T-helper 17 cell (primary cell): ENCODE results near the gene PPP1R12C. TPM values are rescaled to one million over a fixed set of nuclear protein-coding genes. Genes with fewer than 3 reads are reported as not detected.
"Not testable (repeated sequence)": the region's sequence is repeated elsewhere in the genome, so short reads cannot be mapped to it uniquely, and the experiment has no call there.

Experiments used
- ATAC-seq: fragments of 150-1000 bp; cut with Tn5 transposase; 2 replicates; pipeline ENCODE4 v1.10.0; 2021; ENCODE audit warnings: mild to moderate bottlenecking, moderate library complexity
- DNase-seq, 3 donors: peaks; one replicate each; pipeline versions ENCODE4 v3.0.0 to v3.0.0-alpha.2; 2020 to 2021
- H3K9me3 ChIP-seq: one replicate; pipeline ENCODE4 v1.7.0; 2013; ENCODE audit warnings: low read length, mild to moderate bottlenecking; ENCODE audit not compliant: control insufficient read depth, poor library complexity, severe bottlenecking
- H3K27ac Mint-ChIP-seq: one replicate; pipeline ENCODE4 v1.8.0; 2022; ENCODE audit warnings: mild to moderate bottlenecking, moderate library complexity, mixed read lengths
- H3K27me3 Mint-ChIP-seq: one replicate; pipeline ENCODE4 v1.8.0; 2022; ENCODE audit warnings: mixed read lengths
- H3K36me3 Mint-ChIP-seq: one replicate; pipeline ENCODE4 v1.8.0; 2022; ENCODE audit warnings: low read depth, mixed read lengths
- H3K4me1 Mint-ChIP-seq: one replicate; pipeline ENCODE4 v1.8.0; 2022; ENCODE audit warnings: mild to moderate bottlenecking, mixed read lengths
- H3K4me3 Mint-ChIP-seq: one replicate; pipeline ENCODE4 v1.8.0; 2022; ENCODE audit warnings: mild to moderate bottlenecking, moderate library complexity, mixed read lengths
- total RNA-seq, 4 donors: library from RNA in 2 of 4; stranded (reverse) in 2 of 4; gene quantifications; one replicate each; pipeline ENCODE4 v1.2.3 and lab custom pipeline; 2022 to 2026

The PPP1R12C gene
- total RNA-seq, 2 donors from 2014 or later, result 133 to 173 TPM

DNA sequence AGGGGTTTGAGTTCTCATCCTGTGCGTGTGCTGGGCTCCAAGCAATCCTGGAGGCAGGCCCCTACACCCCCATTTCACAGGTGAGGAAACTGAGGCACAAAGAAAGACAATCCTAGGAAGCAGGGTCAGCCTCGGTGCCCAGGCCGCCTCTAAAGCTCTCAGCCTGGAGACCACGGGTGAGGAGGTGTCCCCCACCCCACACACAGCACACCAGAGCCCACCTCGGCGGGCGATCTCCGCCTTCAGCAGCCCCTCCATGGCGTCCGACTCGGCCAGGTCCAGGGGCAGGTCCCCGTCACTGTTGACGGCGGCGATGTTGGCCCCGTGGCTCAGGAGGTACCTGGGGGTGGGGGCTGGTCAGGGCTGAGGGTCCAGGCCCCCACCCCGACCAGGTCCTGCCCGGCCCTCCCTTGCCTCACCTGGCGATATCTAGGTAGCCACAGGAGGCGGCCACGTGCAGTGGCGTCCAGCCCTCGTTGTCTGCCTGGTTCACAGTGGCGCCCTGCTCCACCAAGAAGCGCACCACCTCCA, 5.1 kb downstream of the PPP1R12C start:
- Mint-ChIP-seq H3K27ac (no peak overlapping the region), H3K27me3 (no peaks in the 10 kb centered on the region), H3K36me3 (peaks cover 13% of the 10 kb centered on the region), H3K4me1 (peaks cover 32% of the 10 kb centered on the region), H3K4me3 (no peak overlapping the region)
- no peak for ATAC-seq
- DNase-seq, result no peak
- no peaks in the 10 kb centered on the region for H3K9me3 ChIP-seq

DNA sequence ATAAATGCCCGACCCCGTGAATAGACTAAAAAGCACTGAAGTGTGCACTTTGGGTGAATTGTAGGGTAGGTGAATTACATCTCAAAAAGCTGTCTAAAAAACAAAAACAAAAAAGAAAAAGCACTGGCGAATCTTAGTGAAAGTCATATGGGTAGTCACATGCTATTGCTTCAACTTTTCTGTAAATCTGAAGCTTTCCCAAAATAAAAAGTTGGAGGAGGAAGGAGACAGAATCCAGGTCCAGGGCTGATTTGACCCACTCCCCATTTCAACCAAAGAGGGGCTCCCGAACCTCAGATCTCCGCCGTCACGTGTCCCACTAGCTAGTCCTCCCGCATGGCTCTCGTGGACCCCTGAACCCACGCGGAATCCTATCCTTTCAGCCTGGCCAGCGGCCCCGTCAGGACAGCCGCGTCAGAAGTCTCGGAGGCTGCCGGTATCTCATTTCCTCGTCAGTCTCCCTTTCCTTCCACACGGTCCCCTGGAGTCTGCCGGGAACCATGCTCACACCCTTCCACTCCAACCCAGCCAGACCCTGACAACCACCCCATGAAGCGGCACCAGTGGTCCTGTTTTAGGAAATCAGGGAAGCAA, 6.1 kb downstream of the PPP1R12C start:
- H3K27ac Mint-ChIP-seq, result peak overlapping the region; percentile 81
- DNase-seq, result no peak
- H3K27me3 Mint-ChIP-seq, result no peaks in the 10 kb centered on the region
- no peak overlapping the region for H3K4me3 Mint-ChIP-seq
- peaks cover 10% of the 10 kb centered on the region for H3K36me3 Mint-ChIP-seq
- no peak for ATAC-seq
- H3K9me3 ChIP-seq, result no peaks in the 10 kb centered on the region
- H3K4me1 Mint-ChIP-seq, result peaks cover 29% of the 10 kb centered on the region

DNA sequence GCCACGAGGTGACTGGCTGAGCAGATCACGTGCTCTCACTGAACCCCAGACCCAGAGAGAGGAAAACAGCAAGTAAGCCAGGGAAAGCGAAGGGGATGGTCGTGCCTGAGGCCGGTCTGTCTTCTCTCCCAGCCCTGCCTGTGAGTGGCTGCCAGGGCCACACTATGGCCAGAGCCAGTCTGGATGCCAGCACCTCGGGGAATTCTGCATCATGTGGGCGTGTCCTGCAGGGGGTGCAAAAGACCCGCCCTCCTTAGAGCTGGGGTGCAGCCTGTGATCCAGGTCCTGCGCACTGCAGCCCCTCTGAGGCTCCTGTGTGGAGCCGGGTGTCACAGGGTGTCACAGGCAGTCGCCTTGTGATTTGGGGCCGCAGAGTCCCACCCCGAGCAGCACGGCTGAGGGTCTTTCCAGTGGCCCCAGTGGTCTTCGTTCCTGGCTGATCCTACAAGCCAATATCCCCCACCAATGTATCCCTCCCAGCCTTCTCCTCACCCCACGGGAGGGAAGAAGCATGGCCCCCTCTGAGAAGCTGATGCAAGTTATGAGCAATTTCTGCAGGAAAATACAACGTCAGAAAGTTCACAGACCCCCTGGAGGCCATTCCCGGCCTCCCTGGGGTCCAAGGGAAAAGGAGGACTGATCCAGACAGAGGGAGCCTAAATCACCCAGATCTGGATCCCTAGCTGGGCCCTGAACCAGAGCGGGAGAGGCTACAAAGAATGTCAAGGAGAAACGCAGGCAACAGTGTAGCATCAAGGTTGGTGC, 7.7 kb downstream of the PPP1R12C start:
- H3K9me3 ChIP-seq, result no peaks in the 10 kb centered on the region
- peaks cover 19% of the 10 kb centered on the region for H3K4me1 Mint-ChIP-seq
- ATAC-seq (no peak), DNase-seq (no peak)
- no peak overlapping the region for H3K4me3 Mint-ChIP-seq
- H3K27me3 Mint-ChIP-seq, result no peaks in the 10 kb centered on the region
- peaks cover 6% of the 10 kb centered on the region for H3K36me3 Mint-ChIP-seq
- H3K27ac Mint-ChIP-seq, result no peak overlapping the region

DNA sequence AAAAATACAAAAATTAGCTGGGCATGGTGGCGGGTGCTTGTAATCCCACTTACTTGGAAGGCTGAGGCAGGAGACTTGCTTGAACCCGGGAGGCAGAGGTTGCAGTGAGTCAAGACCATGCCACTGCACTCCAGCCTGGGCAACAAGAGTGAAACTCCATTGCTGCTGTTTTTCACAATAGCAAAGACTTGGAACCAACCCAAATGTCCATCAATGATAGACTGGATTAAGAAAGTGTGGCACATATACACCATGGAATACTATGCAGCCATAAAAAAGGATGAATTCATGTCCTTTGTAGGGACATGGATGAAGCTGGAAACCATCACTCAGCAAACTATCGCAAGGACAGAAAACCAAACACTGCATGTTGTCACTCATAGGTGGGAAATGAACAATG, 10.2 kb downstream of the PPP1R12C start:
- H3K4me1 Mint-ChIP-seq, result peaks cover 19% of the 10 kb centered on the region
- H3K9me3 ChIP-seq, H3K36me3 Mint-ChIP-seq, H3K27ac Mint-ChIP-seq, H3K27me3 Mint-ChIP-seq, DNase-seq, ATAC-seq, H3K4me3 Mint-ChIP-seq: not testable (repeated sequence)

DNA sequence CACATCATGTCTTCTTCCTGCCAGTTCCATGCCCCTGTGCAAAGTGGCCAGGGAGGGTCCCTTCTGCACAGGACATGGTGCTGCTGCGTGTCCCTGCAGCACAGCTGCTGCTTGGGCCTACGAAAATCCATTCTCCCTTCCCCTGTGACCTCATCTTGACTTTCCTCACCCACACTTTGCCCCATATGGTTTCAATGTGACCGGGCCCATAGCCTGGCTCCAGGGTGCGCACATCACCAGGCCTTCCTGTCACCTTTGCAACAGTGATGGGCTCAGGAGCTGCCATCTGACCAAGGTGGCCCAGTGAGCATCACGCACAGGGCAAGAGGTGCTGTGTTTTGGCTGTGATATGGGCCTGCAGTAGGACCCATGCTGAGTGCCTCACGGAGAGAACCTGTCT, 10.8 kb downstream of the PPP1R12C start:
- DNase-seq, result no peak
- Mint-ChIP-seq H3K27ac (no peak overlapping the region), H3K27me3 (no peaks in the 10 kb centered on the region), H3K36me3 (peaks cover 9% of the 10 kb centered on the region), H3K4me1 (peaks cover 19% of the 10 kb centered on the region), H3K4me3 (peak overlapping the region; percentile 66)
- H3K9me3 ChIP-seq, result no peaks in the 10 kb centered on the region
- ATAC-seq, result no peak

DNA sequence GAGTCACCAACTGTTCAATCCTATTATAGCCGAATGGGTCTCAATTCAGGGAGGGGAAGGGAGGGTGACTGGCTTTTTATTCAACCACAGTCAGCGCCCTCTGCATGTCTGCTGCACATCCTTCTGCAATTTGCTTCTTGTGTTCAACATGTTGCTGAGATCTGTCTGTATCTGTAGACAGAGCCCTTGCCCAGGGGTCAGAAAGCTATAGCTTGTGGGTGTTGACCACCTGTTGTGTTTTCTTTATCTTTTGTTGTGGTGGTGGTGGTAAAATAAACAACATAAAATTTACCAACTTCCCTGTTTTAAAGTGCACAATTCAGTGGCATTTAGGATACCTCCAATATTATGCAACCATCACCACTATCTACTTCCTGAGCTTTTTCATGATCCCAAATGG, 12.2 kb downstream of the PPP1R12C start:
- H3K27me3 Mint-ChIP-seq, result no peaks in the 10 kb centered on the region
- H3K4me3 Mint-ChIP-seq, result no peak overlapping the region
- H3K27ac Mint-ChIP-seq, result peak overlapping the region; percentile 62
- H3K9me3 ChIP-seq, result no peaks in the 10 kb centered on the region
- peaks cover 17% of the 10 kb centered on the region for H3K4me1 Mint-ChIP-seq
- no peak for DNase-seq
- H3K36me3 Mint-ChIP-seq, result peaks cover 7% of the 10 kb centered on the region
- ATAC-seq, result no peak

DNA sequence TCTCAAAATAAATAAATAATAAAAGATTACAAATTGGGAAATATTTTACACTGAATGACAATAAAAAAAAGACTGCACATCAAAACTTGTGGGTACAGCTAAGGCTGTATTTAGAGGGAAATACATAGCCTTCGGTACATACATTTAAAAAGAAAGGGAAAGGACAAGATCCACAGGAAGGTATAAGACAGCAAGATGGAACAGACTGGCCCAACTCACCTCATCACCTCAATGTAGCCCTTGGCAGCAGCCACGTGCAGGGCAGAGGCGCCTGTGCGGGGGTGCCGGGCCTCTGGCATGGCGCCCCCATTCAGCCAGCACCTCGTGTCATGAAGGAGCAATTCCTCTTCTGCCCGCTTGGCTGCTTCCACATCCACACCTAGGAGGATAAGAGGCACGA, 14.2 kb downstream of the PPP1R12C start:
- no peak for DNase-seq
- H3K27me3 Mint-ChIP-seq, result no peaks in the 10 kb centered on the region
- H3K4me1 Mint-ChIP-seq, result peaks cover 9% of the 10 kb centered on the region
- peaks cover 4% of the 10 kb centered on the region for H3K36me3 Mint-ChIP-seq
- H3K9me3 ChIP-seq, result no peaks in the 10 kb centered on the region
- no peak overlapping the region for H3K27ac Mint-ChIP-seq
- no peak for ATAC-seq
- H3K4me3 Mint-ChIP-seq, result no peak overlapping the region

DNA sequence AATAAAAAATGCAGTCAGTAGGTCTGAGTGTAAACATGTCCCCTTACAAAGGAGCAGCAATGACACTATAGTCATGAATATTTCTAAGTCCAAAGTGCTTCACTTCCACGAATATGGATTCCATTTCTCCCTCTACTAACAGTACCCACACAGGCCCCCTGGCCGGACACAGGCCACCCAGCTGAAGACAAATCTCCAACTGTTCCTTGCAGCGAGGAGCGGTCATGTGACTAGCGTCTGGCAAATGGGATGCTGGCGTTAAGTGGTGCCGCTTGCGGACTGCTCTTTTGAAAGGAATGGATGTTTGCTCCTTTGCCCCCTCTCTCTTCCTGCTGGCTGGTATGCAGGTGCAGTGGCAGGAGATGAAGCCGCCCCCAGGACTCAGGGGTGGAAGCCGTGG, 16.2 kb downstream of the PPP1R12C start:
- H3K9me3 ChIP-seq, result no peaks in the 10 kb centered on the region
- peaks cover 2% of the 10 kb centered on the region for H3K36me3 Mint-ChIP-seq
- DNase-seq, result no peak
- no peak for ATAC-seq
- no peaks in the 10 kb centered on the region for H3K27me3 Mint-ChIP-seq
- H3K27ac Mint-ChIP-seq, result no peak overlapping the region
- no peak overlapping the region for H3K4me3 Mint-ChIP-seq
- peaks cover 6% of the 10 kb centered on the region for H3K4me1 Mint-ChIP-seq

DNA sequence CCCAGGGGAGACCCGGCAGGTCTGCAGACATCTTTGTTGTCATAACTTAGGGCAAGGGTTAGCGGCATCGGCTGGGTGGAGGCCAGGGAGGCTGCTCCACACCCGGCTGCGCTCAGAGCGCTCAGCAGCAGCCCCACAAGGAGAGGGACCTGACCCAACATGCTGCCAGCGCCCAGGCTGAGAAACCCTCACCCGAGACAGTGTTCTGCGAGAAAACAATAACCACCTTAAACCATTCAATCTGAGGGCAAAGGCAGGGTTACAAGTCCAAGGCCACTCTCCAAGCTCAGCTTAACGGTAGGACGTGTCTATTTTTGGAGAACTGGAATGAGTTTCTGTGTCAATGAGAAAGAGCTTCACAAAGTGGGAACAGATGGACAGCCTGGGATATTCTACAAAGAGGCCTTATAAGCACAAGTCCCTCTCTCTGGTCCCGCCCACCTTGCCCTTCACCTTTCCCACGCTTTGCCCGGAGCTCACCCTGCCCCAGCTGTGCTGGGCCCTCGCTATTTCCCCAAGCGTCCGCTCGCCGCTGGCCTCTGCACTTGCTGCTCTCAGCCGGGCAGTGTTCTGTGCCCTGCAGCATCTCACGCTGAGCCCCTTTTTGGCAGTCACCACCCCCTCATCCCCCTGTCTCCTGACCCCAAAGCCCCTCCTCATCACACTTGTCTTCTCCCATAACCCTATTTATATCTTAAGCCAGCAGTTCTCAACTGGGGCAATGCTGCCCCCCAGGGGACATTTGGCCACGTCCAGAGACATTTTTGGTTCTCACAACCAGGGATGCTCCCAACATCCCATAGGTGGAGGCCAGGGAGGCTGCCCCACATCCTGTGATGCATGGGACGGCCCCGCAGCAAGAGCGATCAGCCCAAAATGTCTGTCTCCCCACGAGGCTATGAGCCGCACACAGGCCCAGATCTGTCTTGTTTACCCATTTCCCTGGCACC, 17.6 kb downstream of the PPP1R12C start:
- no peaks in the 10 kb centered on the region for H3K9me3 ChIP-seq
- peaks cover 3% of the 10 kb centered on the region for H3K4me1 Mint-ChIP-seq
- H3K27ac Mint-ChIP-seq, result no peak overlapping the region
- no peak overlapping the region for H3K4me3 Mint-ChIP-seq
- no peaks in the 10 kb centered on the region for H3K27me3 Mint-ChIP-seq
- H3K36me3 Mint-ChIP-seq, result peaks cover 2% of the 10 kb centered on the region
- DNase-seq, result no peak
- ATAC-seq, result no peak

DNA sequence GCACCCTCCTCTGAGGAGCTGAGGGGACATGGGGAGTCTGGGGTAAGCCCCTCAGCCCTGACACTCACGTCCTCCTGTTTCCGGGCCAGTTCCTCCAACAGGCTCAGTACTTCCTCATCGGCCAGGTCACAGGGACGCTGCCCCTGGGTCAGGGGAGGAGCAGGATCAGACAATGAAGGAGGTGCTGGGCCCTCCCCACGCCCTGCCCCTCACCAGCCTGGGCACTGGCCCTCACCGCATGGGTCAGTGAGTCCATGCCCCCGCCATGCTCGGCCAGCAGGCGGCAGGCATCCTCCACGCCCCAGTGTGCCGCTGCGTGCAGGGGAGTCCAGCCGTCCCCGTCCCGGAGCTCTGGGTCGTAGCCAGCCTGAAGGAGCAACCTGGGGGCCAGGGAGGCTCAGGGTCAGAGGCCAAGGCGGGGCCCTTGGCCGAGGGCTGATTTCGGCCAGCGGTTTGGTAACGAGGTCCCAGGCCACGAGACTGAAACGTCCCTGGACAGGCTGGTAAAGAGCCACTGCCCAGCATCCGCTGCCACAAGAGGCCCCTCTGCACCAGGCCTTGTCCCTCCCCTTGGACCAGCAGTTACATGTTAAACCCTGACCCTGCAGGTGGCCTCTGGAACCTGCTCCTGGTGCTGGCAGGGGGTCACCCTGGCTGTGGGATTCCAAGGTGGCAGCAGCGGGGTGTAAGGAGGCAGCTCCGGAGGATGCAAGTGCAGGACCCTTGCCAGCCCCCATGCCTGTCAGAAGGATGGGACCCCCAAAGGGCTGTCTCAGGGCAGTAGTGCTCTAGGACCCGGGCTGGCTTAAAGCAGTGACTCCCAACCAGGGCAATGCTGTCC, 18.5 kb downstream of the PPP1R12C start:
- peaks cover 4% of the 10 kb centered on the region for H3K4me1 Mint-ChIP-seq
- no peak overlapping the region for H3K27ac Mint-ChIP-seq
- H3K4me3 Mint-ChIP-seq, result no peak overlapping the region
- peaks cover 2% of the 10 kb centered on the region for H3K36me3 Mint-ChIP-seq
- peak; percentile 16 for ATAC-seq
- no peaks in the 10 kb centered on the region for H3K27me3 Mint-ChIP-seq
- no peaks in the 10 kb centered on the region for H3K9me3 ChIP-seq
- DNase-seq, result no peak

DNA sequence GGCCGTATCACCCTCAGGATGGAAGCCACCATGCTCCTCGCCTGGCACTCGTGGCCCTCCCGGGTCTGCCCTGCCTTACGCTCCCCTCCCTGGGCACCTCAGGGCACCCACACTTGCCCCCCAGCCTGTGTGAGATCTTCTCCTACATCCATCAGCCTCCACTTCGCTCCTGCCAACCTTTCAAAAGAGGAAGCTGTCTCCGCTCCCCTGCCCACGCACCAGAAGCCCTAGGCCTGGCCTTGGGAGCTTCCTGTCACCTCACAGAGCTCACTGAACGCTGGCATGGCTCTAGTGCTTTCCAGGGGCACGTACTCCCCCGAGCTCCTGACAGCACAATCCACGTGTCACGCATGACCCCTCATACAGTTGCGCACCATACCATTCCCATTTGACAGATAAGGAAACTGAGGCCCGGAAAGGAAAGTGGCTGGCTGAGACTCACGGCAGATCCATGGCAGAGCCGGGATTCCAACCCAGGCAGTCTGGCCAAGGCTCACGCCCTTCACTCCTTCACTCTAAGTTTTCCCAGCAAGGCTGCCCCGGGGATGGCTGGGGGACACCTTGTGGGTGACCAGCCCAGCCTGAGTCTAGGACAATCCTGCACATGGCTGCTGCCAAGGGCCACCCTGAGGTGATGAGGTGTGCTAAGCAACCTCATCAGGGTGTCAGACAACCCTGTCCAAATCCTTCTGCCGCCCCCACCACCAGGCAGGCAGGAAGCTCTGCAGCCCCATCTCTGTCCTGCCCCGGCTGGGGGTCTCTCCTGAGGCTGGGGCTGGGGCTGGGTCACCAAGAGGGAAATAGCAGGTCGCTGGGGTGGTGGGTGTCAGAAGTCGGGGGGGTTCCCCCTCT, 19.3 kb downstream of the PPP1R12C start:
- H3K9me3 ChIP-seq, result no peaks in the 10 kb centered on the region
- Mint-ChIP-seq H3K4me3 (peak overlapping the region; percentile 57), H3K27ac (peak overlapping the region; percentile 74), H3K4me1 (peaks cover 4% of the 10 kb centered on the region), H3K27me3 (no peaks in the 10 kb centered on the region), H3K36me3 (peaks cover 2% of the 10 kb centered on the region)
- DNase-seq (no peak), ATAC-seq (no peak)
